Tibial artery (tissue), 4 donors: Measurements from ENCODE around the gene SIPA1L3.

Experiments
- DNase-seq, 2 donors: peaks; one replicate each; pipeline ENCODE4 v3.0.0-alpha.2; 2019
- H3K27ac ChIP-seq, 2 donors: fragments of 200-600 bp; sonication (generic) in 1 of 2; 1 replicate in 1 of 2; 2 replicates in 1 of 2; pipeline ENCODE4 v1.5.1; 2018 to 2019; ENCODE audit warnings: mild to moderate bottlenecking in 1 of 2
- H3K27me3 ChIP-seq, 2 donors: fragments of 200-600 bp; sonication (generic) in 1 of 2; one replicate each; pipeline versions ENCODE4 v1.5.1 to v1.6.0; 2016 to 2019
- H3K36me3 ChIP-seq, 3 donors: fragments of 200-600 bp; sonication (generic) in 2 of 3; one replicate each; pipeline ENCODE4 v1.5.1; 2016 to 2019; ENCODE audit warnings: mild to moderate bottlenecking in 2 of 3
- H3K4me1 ChIP-seq, 4 donors: fragments of 200-600 bp; sonication (generic) in 2 of 4; 1 replicate in 3 of 4; 2 replicates in 1 of 4; pipeline ENCODE4 v1.5.1; 2016 to 2019
- H3K4me3 ChIP-seq, 2 donors: fragments of 200-600 bp; sonication (generic) in 1 of 2; 1 replicate in 1 of 2; 2 replicates in 1 of 2; pipeline ENCODE4 v1.5.1; 2018 to 2019; ENCODE audit warnings: mild to moderate bottlenecking in 2 of 2
- H3K9me3 ChIP-seq, 3 donors: fragments of 200-600 bp; sonication (generic) in 1 of 3; one replicate each; pipeline ENCODE4 v1.5.1; 2016 to 2019
- intact Hi-C: fragments of 100-400 bp; cut with DNase I; formaldehyde crosslinking; loops from one replicate; pipeline ENCODE4 v1.15.0; 2023; ENCODE audit warnings: low total_unique reads
- TF ChIP-seq, protein P1 (sequence below), 2 experiments: fragments of 200-600 bp in 1 of 2; fragments of 450-650 bp in 1 of 2; IDR thresholded peaks; one replicate each; pipeline ENCODE4 v1.5.1; 2017 to 2019; ENCODE audit warnings: antibody characterized with exemption in 2 of 2, mild to moderate bottlenecking in 1 of 2, moderate library complexity in 1 of 2

SIPA1L3 gene

DNA sequence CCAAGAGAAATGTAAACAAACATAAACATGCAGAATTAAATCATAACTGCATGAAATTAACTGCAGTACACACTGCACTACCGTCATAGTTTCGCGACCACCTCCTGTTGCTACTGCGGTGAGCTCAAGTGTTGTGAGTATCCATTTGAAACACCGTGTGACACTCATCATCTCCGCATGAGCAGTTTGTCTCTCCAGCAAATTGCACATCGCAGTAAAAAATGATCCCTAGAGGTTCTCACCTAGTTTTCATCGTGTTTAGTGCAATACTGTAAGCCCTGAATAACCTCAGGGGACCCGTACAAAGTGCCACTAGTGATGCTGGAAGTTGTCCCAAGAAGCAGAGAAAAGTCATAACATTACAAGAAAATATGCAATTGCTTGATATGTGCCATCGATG, 169.3 kb downstream of the SIPA1L3 start:
- no peak for DNase-seq
- H3K9me3 ChIP-seq, result peaks cover 0 to 8% (median 0%) of the 10 kb centered on the region in 3 donors
- no peaks in the 10 kb centered on the region for H3K27me3 ChIP-seq
- no peak overlapping the region for H3K27ac ChIP-seq
- TF ChIP-seq, protein P1, sequence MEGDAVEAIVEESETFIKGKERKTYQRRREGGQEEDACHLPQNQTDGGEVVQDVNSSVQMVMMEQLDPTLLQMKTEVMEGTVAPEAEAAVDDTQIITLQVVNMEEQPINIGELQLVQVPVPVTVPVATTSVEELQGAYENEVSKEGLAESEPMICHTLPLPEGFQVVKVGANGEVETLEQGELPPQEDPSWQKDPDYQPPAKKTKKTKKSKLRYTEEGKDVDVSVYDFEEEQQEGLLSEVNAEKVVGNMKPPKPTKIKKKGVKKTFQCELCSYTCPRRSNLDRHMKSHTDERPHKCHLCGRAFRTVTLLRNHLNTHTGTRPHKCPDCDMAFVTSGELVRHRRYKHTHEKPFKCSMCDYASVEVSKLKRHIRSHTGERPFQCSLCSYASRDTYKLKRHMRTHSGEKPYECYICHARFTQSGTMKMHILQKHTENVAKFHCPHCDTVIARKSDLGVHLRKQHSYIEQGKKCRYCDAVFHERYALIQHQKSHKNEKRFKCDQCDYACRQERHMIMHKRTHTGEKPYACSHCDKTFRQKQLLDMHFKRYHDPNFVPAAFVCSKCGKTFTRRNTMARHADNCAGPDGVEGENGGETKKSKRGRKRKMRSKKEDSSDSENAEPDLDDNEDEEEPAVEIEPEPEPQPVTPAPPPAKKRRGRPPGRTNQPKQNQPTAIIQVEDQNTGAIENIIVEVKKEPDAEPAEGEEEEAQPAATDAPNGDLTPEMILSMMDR (IDR thresholded peaks at IDR 0.05), result no peak
- no peaks in the 10 kb centered on the region for H3K4me1 ChIP-seq
- H3K4me3 ChIP-seq, result no peak overlapping the region
- peaks cover under 1 to 15% (median 3%) of the 10 kb centered on the region in 3 donors for H3K36me3 ChIP-seq
- intact Hi-C loops, result no loop called here

DNA sequence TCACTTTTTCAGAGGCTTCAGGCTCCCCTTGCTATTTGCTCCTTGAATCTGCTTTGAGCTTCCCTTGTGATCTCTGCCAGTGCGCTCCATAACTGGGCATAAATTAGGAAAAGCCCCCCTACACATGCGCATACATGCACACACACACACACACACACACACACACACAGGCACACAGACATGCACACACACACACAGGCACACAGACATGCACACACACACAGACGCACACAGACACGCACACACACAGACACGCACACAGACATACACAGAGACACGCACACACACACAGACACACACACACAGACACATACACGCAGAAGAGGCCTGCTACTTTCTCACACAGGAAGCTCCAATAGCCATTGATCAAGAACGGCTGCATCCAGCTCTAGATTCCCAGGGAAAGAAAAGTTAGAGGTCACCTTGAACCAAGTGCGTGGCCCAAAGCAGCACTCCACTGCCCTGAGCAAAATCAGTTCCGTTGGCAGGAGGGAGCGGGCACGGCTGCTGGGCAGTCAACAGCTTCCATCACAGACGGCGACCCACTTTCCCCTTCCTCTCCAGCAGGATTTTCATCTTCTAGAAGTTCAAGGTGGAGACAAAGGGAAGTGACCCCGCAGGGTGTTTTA, 171.4 kb downstream of the SIPA1L3 start:
- no peak for DNase-seq
- intact Hi-C loops, result no loop called here
- Histone ChIP-seq H3K27me3 (no peaks in the 10 kb centered on the region), H3K27ac (no peak overlapping the region), H3K36me3 (peaks cover 10 to 31% (median 22%) of the 10 kb centered on the region in 3 donors), H3K4me3 (no peak overlapping the region), H3K4me1 (no peaks in the 10 kb centered on the region), H3K9me3 (peaks cover 0 to 8% (median 0%) of the 10 kb centered on the region in 3 donors)
- TF ChIP-seq, protein P1 (IDR thresholded peaks at IDR 0.05), result no peak

DNA sequence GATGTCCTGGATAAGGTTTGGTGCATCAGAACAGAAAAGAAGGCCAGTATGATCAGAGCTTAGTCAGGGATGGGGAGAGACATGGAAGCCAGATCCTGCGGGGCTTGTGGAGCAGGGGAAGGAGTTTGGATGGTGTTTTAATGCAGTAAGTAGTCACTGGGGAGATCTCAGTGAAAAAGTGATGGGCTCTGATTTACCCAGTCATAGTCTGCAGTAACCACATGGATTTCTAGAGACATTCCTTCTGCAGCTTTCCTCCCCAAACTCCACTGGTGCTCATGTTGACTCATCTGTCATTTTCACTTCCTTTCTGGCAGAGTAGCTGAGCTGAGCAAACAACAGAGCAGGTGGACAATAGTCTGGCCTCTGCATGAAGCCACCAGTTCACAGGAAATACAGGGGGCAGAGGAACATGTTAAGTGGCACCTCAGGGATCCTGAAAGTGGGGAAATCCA, 172.9 kb downstream of the SIPA1L3 start:
- H3K27me3 ChIP-seq, result no peaks in the 10 kb centered on the region
- intact Hi-C loops, result no loop called here
- TF ChIP-seq, protein P1 (IDR thresholded peaks at IDR 0.05), result no peak
- peaks cover 0 to 8% (median 0%) of the 10 kb centered on the region in 3 donors for H3K9me3 ChIP-seq
- no peak overlapping the region for H3K27ac ChIP-seq
- H3K36me3 ChIP-seq, result peaks cover 10 to 31% (median 22%) of the 10 kb centered on the region in 3 donors
- no peak overlapping the region for H3K4me3 ChIP-seq
- H3K4me1 ChIP-seq, result no peaks in the 10 kb centered on the region
- DNase-seq, result no peak

DNA sequence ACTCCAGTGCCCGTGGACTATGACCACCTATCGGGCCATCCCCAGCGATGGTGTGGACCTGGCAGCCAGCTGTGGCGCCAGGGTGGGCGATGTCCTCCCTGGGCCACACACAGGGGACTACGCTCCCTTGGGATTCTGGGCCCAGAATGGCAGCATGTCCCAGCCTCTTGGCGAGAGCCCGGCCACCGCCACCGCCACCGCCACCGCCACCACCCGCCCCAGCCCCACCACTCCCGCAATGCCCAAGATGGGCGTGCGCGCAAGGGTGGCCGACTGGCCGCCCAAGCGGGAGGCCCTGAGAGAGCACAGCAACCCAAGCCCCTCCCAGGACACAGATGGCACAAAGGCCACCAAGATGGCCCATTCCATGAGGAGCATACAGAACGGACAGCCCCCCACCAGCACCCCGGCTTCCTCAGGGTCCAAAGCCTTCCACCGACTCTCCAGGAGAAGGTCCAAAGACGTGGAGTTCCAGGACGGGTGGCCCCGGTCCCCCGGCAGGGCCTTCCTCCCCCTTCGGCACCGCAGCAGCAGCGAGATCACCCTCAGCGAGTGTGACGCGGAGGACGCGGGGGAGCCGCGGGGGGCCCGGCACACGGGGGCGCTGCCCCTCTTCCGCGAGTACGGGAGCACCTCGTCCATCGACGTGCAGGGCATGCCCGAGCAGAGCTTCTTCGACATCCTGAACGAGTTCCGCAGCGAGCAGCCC, 174.7 kb downstream of the SIPA1L3 start:
- Histone ChIP-seq H3K9me3 (peaks cover 0 to under 1% (median 0%) of the 10 kb centered on the region in 3 donors), H3K4me1 (no peaks in the 10 kb centered on the region), H3K27me3 (no peaks in the 10 kb centered on the region), H3K27ac (no peak overlapping the region), H3K36me3 (peaks cover 10 to 27% (median 22%) of the 10 kb centered on the region in 3 donors), H3K4me3 (no peak overlapping the region)
- no peak for DNase-seq
- TF ChIP-seq, protein P1 (IDR thresholded peaks at IDR 0.05), result no peak
- intact Hi-C loops, result no loop called here

DNA sequence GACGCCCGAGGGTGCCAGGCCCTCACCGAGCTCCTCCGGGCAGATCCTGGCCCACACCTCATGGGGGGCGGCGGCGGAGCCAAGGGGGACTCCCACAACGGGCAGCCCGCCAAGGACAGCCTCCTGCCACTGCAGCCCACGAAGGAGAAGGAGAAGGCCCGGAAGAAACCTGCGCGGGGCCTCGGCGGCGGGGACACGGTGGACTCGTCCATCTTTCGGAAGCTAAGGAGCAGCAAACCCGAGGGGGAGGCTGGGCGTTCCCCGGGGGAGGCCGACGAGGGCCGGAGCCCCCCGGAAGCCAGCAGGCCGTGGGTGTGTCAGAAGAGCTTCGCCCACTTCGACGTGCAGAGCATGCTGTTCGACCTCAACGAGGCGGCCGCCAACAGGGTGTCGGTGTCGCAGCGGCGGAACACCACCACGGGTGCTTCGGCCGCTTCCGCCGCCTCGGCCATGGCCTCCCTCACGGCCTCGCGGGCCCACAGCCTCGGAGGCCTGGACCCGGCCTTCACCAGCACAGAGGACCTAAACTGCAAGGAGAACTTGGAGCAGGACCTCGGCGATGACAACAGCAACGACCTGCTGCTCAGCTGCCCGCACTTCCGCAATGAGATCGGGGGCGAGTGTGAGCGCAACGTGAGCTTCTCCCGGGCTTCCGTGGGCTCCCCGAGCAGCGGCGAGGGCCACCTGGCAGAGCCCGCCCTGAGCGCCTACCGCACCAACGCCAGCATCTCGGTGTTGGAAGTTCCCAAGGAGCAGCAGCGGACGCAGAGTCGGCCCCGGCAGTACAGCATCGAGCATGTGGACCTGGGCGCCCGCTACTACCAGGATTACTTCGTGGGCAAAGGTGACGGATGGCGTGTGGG, 175.5 kb downstream of the SIPA1L3 start:
- intact Hi-C loops, result no loop called here
- DNase-seq, result no peak
- TF ChIP-seq, protein P1 (IDR thresholded peaks at IDR 0.05), result no peak
- no peaks in the 10 kb centered on the region for H3K27me3 ChIP-seq
- no peaks in the 10 kb centered on the region for H3K4me1 ChIP-seq
- no peak overlapping the region for H3K4me3 ChIP-seq
- H3K27ac ChIP-seq, result no peak overlapping the region
- peaks cover 10 to 27% (median 22%) of the 10 kb centered on the region in 3 donors for H3K36me3 ChIP-seq
- no peaks in the 10 kb centered on the region for H3K9me3 ChIP-seq
